Peyer's patch (tissue), 4 donors: Measurements from ENCODE around the gene TBC1D23. TPM values are rescaled to one million over a fixed set of nuclear protein-coding genes. Genes with fewer than 3 reads are reported as not detected.

Source experiments
- DNase-seq, 3 donors: peaks; one replicate each; pipeline ENCODE4 v3.0.0-alpha.2; 2017 to 2019
- H3K27ac ChIP-seq, 4 donors: fragments of 200-600 bp; sonication (generic); one replicate each; pipeline ENCODE4 v1.5.1; 2016 to 2019
- H3K27me3 ChIP-seq, 2 donors: fragments of 200-600 bp; sonication (generic); one replicate each; pipeline ENCODE4 v1.5.1; 2019
- H3K36me3 ChIP-seq, 3 donors: fragments of 200-600 bp; sonication (generic); one replicate each; pipeline ENCODE4 v1.5.1; 2016 to 2019
- H3K4me1 ChIP-seq, 4 donors: fragments of 200-600 bp; sonication (generic); one replicate each; pipeline ENCODE4 v1.5.1; 2016 to 2019
- H3K4me3 ChIP-seq, 4 donors: fragments of 200-600 bp; sonication (generic); 1 replicate in 3 of 4; 2 replicates in 1 of 4; pipeline ENCODE4 v1.5.1; 2016 to 2019; ENCODE audit warnings: mild to moderate bottlenecking in 1 of 4
- H3K9me3 ChIP-seq, 4 donors: fragments of 200-600 bp; sonication (generic); one replicate each; pipeline ENCODE4 v1.5.1; 2016 to 2019; ENCODE audit warnings: mild to moderate bottlenecking in 1 of 4
- POLR2A ChIP-seq, 2 donors: fragments of 450-650 bp; IDR thresholded peaks; one replicate each; pipeline ENCODE4 v1.5.1; 2017; ENCODE audit warnings: antibody characterized with exemption in 2 of 2, mild to moderate bottlenecking in 2 of 2, moderate library complexity in 2 of 2
- total RNA-seq, 4 donors: library from RNA; depleted of rRNA; stranded (reverse); fragments of >200 nt; gene quantifications; one replicate each; pipeline ENCODE4 v1.1.0, GENCODE V29; 2016
- TF ChIP-seq, protein P1 (sequence below), 6 experiments: fragments of 450-650 bp in 4 of 6; fragments of 200-600 bp in 2 of 6; sonication (generic) in 1 of 6; IDR thresholded peaks; one replicate each; pipeline ENCODE4 v1.5.1; 2017 to 2019; ENCODE audit warnings: antibody characterized with exemption in 6 of 6, mild to moderate bottlenecking in 3 of 6, moderate library complexity in 1 of 6

Gene TBC1D23
- total RNA-seq, 4 donors from 2014 or later: 29.7 to 57.4 (median 38.4) TPM

GRCh38 chr3:100245136-100245535 lies 15.7 kb upstream of the TBC1D23 start:
- Histone ChIP-seq H3K9me3 (no peaks in the 10 kb centered on the region), H3K36me3 (no peaks in the 10 kb centered on the region), H3K4me3 (no peak overlapping the region), H3K4me1 (no peaks in the 10 kb centered on the region), H3K27me3 (no peaks in the 10 kb centered on the region), H3K27ac (no peak overlapping the region)
- no peak for DNase-seq
- TF ChIP-seq, protein P1, sequence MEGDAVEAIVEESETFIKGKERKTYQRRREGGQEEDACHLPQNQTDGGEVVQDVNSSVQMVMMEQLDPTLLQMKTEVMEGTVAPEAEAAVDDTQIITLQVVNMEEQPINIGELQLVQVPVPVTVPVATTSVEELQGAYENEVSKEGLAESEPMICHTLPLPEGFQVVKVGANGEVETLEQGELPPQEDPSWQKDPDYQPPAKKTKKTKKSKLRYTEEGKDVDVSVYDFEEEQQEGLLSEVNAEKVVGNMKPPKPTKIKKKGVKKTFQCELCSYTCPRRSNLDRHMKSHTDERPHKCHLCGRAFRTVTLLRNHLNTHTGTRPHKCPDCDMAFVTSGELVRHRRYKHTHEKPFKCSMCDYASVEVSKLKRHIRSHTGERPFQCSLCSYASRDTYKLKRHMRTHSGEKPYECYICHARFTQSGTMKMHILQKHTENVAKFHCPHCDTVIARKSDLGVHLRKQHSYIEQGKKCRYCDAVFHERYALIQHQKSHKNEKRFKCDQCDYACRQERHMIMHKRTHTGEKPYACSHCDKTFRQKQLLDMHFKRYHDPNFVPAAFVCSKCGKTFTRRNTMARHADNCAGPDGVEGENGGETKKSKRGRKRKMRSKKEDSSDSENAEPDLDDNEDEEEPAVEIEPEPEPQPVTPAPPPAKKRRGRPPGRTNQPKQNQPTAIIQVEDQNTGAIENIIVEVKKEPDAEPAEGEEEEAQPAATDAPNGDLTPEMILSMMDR (IDR thresholded peaks at IDR 0.05): no peak
- TF ChIP-seq POLR2A (IDR thresholded peaks at IDR 0.05): no peak

GRCh38 chr3:100245927-100246326 lies 14.9 kb upstream of the TBC1D23 start:
- H3K27me3 ChIP-seq: no peaks in the 10 kb centered on the region
- H3K27ac ChIP-seq: no peak overlapping the region
- H3K9me3 ChIP-seq: no peaks in the 10 kb centered on the region
- TF ChIP-seq, protein P1 (IDR thresholded peaks at IDR 0.05): no peak
- no peak for TF ChIP-seq POLR2A (IDR thresholded peaks at IDR 0.05)
- H3K4me1 ChIP-seq: no peaks in the 10 kb centered on the region
- DNase-seq: no peak
- no peaks in the 10 kb centered on the region for H3K36me3 ChIP-seq
- H3K4me3 ChIP-seq: no peak overlapping the region

- H3K27me3 ChIP-seq: no peaks in the 10 kb centered on the region
- no peaks in the 10 kb centered on the region for H3K36me3 ChIP-seq
- no peaks in the 10 kb centered on the region for H3K9me3 ChIP-seq
- H3K4me3 ChIP-seq: no peak overlapping the region
- no peak for DNase-seq
- no peak overlapping the region for H3K27ac ChIP-seq
- no peaks in the 10 kb centered on the region for H3K4me1 ChIP-seq
- no peak for TF ChIP-seq POLR2A (IDR thresholded peaks at IDR 0.05)
- TF ChIP-seq, protein P1 (IDR thresholded peaks at IDR 0.05): no peak
Observed at GRCh38 chr3:100246999-100247398, 13.8 kb upstream of the TBC1D23 start.

GRCh38 chr3:100252001-100252400 lies 8.8 kb upstream of the TBC1D23 start:
- no peak for TF ChIP-seq POLR2A (IDR thresholded peaks at IDR 0.05)
- TF ChIP-seq, protein P1 (IDR thresholded peaks at IDR 0.05): no peak
- Histone ChIP-seq H3K36me3 (no peaks in the 10 kb centered on the region), H3K4me3 (no peak overlapping the region), H3K4me1 (no peaks in the 10 kb centered on the region), H3K27ac (no peak overlapping the region), H3K9me3 (no peaks in the 10 kb centered on the region), H3K27me3 (no peaks in the 10 kb centered on the region)
- no peak for DNase-seq

GRCh38 chr3:100254168-100254777 lies 6.5 kb upstream of the TBC1D23 start:
- H3K36me3 ChIP-seq: no peaks in the 10 kb centered on the region
- peaks cover 0 to under 1% (median 0%) of the 10 kb centered on the region in 4 donors for H3K4me1 ChIP-seq
- H3K4me3 ChIP-seq: no peak overlapping the region
- no peaks in the 10 kb centered on the region for H3K9me3 ChIP-seq
- DNase-seq: peak in 2 of 3 donors; percentile 40 to 69
- H3K27me3 ChIP-seq: no peaks in the 10 kb centered on the region
- H3K27ac ChIP-seq: no peak overlapping the region
- TF ChIP-seq, protein P1 (IDR thresholded peaks at IDR 0.05): peak in 5 of 6 experiments; percentile 23 to 72 (median 68)
- no peak for TF ChIP-seq POLR2A (IDR thresholded peaks at IDR 0.05)
